Small intestine (tissue), 7 donors: Measurements from ENCODE around the gene ARIH1. TPM values are rescaled to one million over a fixed set of nuclear protein-coding genes. Genes with fewer than 3 reads are reported as not detected.
"Not testable (repeated sequence)": the region's sequence is repeated elsewhere in the genome, so short reads cannot be mapped to it uniquely, and the experiment has no call there.

ENCODE experiments used
- DNase-seq, 2 donors: peaks; one replicate each; pipeline versions ENCODE4 v3.0.0 to v3.0.0-alpha.2; 2013
- FAIRE-seq: peaks from 2 replicates; lab custom pipeline; 2012; peaks lifted over from hg19 to GRCh38; lab: Jason Lieb, UNC
- H3K27ac ChIP-seq, 3 donors: one replicate each; pipeline ENCODE4 v1.5.1; 2013; ENCODE audit warnings: low read length in 2 of 3, mild to moderate bottlenecking in 2 of 3, control low read depth in 1 of 3, inconsistent platforms in 1 of 3, low read depth in 1 of 3, moderate library complexity in 1 of 3
- H3K27me3 ChIP-seq, 3 donors: one replicate each; pipeline ENCODE4 v1.6.1; 2013; ENCODE audit warnings: low read length in 3 of 3, inconsistent platforms in 1 of 3; ENCODE audit not compliant: control insufficient read depth in 3 of 3, insufficient read depth in 3 of 3
- H3K36me3 ChIP-seq, 3 donors: one replicate each; pipeline ENCODE4 v1.6.1; 2013; ENCODE audit warnings: low read length in 3 of 3, inconsistent platforms in 1 of 3, low read depth in 1 of 3, mild to moderate bottlenecking in 1 of 3, moderate library complexity in 1 of 3; ENCODE audit not compliant: control insufficient read depth in 3 of 3, insufficient read depth in 2 of 3
- H3K4me1 ChIP-seq, 3 donors: one replicate each; pipeline ENCODE4 v1.6.1; 2013; ENCODE audit warnings: low read length in 2 of 3, inconsistent platforms in 1 of 3, low read depth in 1 of 3, mild to moderate bottlenecking in 1 of 3, moderate library complexity in 1 of 3; ENCODE audit not compliant: control insufficient read depth in 3 of 3, insufficient read depth in 2 of 3
- H3K4me3 ChIP-seq, 3 donors: one replicate each; pipeline ENCODE4 v1.5.1; 2013; ENCODE audit warnings: low read length in 3 of 3, control low read depth in 1 of 3, inconsistent platforms in 1 of 3, low read depth in 1 of 3, mild to moderate bottlenecking in 1 of 3, moderate library complexity in 1 of 3
- H3K9me3 ChIP-seq, 2 donors: one replicate each; pipeline ENCODE4 v1.6.1; 2013; ENCODE audit warnings: low read depth in 1 of 2, low read length in 1 of 2; ENCODE audit not compliant: control insufficient read depth in 2 of 2, insufficient read depth in 1 of 2
- WGBS, 3 donors: extraction: QIAGEN DNeasy Blood & Tissue Kit; methylation state at CpG; one replicate each; pipeline ENCODE4 v1.1.7; 2013; 5-methylcytosine and 5-hydroxymethylcytosine counted together
- polyA plus RNA-seq, 4 donors: library from polyadenylated mRNA; stranded (reverse) in 3 of 4; unstranded in 1 of 4; fragments of 200-250 nt in 3 of 4; fragments of 120-200 nt in 1 of 4; gene quantifications; one replicate each; pipeline versions ENCODE4 v1.2.1 to v1.2.3, GENCODE V29; 2013
- donor health status: healthy with polysubstance abuse.
- donor health status: control.
- donor health status: control.
- donor health status: Bipolar disorder and iron deficiency.
- donor health status: healthy.

Gene ARIH1
- polyA plus RNA-seq, 4 donors, result 19.4 to 70.9 (median 24.3) TPM

- DNase-seq (no peak), FAIRE-seq (no peak)
- peak overlapping the region; percentile 100 for H3K27ac ChIP-seq
- 1 to 4% (median 2%) methylated on average over 2 of the region's 2 CpGs for WGBS, 3 donors
- H3K9me3 ChIP-seq, result no peaks in the 10 kb centered on the region
- H3K36me3 ChIP-seq, result peaks cover 0 to 32% (median 2%) of the 10 kb centered on the region in 3 donors
- peak overlapping the region; percentile 85 to 96 (median 92) for H3K4me3 ChIP-seq
- peaks cover 4 to 20% (median 6%) of the 10 kb centered on the region in 3 donors for H3K4me1 ChIP-seq
- H3K27me3 ChIP-seq, result no peaks in the 10 kb centered on the region
These were observed 1.5 kb downstream of the ARIH1 start for GRCh38 chr15:72475674-72476073.

DNA sequence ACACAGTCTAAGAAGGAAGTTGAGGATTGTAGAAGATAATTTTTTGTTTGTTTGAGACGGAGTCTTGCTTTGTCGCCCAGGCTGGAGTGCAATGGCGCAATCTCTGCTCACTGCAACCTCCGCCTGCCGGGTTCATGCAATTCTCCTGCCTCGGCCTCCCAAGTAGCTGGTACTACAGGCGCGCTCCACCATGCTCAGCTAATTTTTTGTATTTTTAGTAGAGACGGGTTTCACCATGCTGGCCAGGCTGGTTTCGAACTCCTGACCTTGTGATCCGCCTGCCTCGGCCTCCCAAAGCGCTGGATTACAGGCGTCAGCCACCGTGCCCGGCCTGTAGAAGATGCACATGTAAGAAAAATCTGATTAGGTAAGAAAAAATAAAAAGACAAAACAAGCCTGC is 2.2 kb downstream of the ARIH1 start:
- not testable (repeated sequence) for H3K27me3 ChIP-seq, FAIRE-seq, DNase-seq, H3K9me3 ChIP-seq
- Histone ChIP-seq H3K27ac (peak overlapping the region in 1 of 3 donors; percentile 19), H3K36me3 (peaks cover 0 to 32% (median 2%) of the 10 kb centered on the region in 3 donors), H3K4me1 (peaks cover 6 to 14% (median 9%) of the 10 kb centered on the region in 3 donors), H3K4me3 (peak overlapping the region in 1 of 3 donors; percentile 20)
- 69 to 80% (median 79%) methylated on average over 16 of the region's 16 CpGs for WGBS, 3 donors

GRCh38 chr15:72481015-72481659 is 7.0 kb downstream of the ARIH1 start:
- no peak overlapping the region for H3K27ac ChIP-seq
- FAIRE-seq (no peak), DNase-seq (no peak)
- peaks cover 2 to 35% (median 4%) of the 10 kb centered on the region in 3 donors for H3K36me3 ChIP-seq
- H3K9me3 ChIP-seq, result no peaks in the 10 kb centered on the region
- whole genome bisulfite sequencing, 3 donors, result 57 to 81% (median 78%) methylated on average over 3 of the region's 3 CpGs
- peaks cover 0 to 12% (median 5%) of the 10 kb centered on the region in 3 donors for H3K4me1 ChIP-seq
- no peaks in the 10 kb centered on the region for H3K27me3 ChIP-seq
- H3K4me3 ChIP-seq, result no peak overlapping the region

GRCh38 chr15:72482275-72482674 is 8.1 kb downstream of the ARIH1 start:
- H3K4me1 ChIP-seq, result peaks cover 0 to 7% (median 0%) of the 10 kb centered on the region in 3 donors
- FAIRE-seq (no peak), DNase-seq (no peak)
- no peaks in the 10 kb centered on the region for H3K27me3 ChIP-seq
- no peak overlapping the region for H3K27ac ChIP-seq
- H3K36me3 ChIP-seq, result peaks cover 2 to 31% (median 4%) of the 10 kb centered on the region in 3 donors
- no peaks in the 10 kb centered on the region for H3K9me3 ChIP-seq
- no peak overlapping the region for H3K4me3 ChIP-seq

GRCh38 chr15:72483279-72483678 is 9.1 kb downstream of the ARIH1 start:
- Histone ChIP-seq H3K9me3 (no peaks in the 10 kb centered on the region), H3K36me3 (peaks cover 0 to 24% (median 4%) of the 10 kb centered on the region in 3 donors), H3K4me3 (no peak overlapping the region), H3K4me1 (peaks cover 0 to 13% (median 0%) of the 10 kb centered on the region in 3 donors), H3K27me3 (no peaks in the 10 kb centered on the region), H3K27ac (no peak overlapping the region)
- 72 to 89% (median 79%) methylated on average over 6 of the region's 6 CpGs for WGBS, 3 donors
- DNase-seq (no peak), FAIRE-seq (no peak)

DNA sequence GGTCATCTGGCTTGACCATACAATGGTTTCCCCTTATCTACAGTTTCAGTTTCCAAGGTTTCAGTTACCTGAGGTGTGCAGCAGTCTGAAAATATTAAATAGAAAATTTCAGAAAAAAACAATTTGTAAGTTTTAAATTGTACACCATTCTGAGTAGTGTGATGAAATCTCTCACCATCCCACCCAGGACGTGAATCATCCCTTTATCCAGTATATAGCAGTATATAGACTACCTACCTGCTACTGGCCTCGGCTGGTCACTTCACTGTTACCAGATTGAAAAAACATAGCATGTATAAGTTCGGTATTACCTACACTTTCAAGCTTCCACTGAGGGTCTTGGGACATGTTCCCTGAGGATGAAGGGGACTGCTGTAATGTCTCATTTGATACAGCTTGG is 12.0 kb downstream of the ARIH1 start:
- Histone ChIP-seq H3K9me3 (no peaks in the 10 kb centered on the region), H3K4me3 (no peak overlapping the region), H3K27ac (no peak overlapping the region), H3K27me3 (no peaks in the 10 kb centered on the region), H3K36me3 (peaks cover 0 to 7% (median 4%) of the 10 kb centered on the region in 3 donors), H3K4me1 (peaks cover 0 to 10% (median 0%) of the 10 kb centered on the region in 3 donors)
- FAIRE-seq, result no peak
- 88 to 92% (median 91%) methylated on average over 3 of the region's 3 CpGs for WGBS, 3 donors
- no peak for DNase-seq

DNA sequence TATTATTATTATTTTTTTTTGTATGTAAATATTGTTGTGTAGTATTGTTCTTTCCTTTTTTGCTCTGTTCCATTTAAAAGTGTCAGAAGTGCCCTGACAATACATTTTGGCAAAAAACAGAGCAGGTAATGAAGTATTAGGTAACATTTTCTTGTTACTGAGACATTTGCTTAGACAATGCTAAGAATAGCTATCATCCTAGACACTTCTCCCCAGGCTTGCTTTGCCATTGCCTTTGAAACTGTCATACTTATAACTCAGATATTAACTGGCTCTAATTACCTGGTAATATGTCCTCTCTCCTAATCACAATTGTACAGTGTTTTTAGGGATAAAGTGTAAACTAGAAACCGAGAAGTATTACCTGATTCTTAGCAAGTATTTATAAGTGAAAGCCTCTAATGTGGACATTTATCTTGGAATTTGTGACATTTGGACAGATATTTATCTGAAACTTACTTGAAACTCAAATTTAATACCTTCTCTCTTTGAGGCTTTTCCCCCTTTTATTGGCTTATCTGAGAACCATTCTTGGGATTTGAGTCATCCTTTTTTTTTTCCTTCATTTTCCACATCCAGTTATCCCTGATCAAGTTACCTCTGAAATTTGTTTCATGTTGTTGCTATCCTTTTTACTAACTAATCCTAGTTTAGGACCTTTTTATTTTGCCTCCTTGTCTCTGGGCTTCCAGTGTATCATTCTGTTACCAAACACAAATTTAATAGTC is 13.1 kb downstream of the ARIH1 start:
- Histone ChIP-seq H3K4me1 (peaks cover 0 to 8% (median 0%) of the 10 kb centered on the region in 3 donors), H3K27ac (no peak overlapping the region), H3K4me3 (no peak overlapping the region), H3K9me3 (no peaks in the 10 kb centered on the region), H3K36me3 (peaks cover 2 to 5% (median 4%) of the 10 kb centered on the region in 3 donors), H3K27me3 (no peaks in the 10 kb centered on the region)
- FAIRE-seq (no peak), DNase-seq (no peak)
- WGBS, 3 donors, result 73 to 86% (median 76%) methylated on average over 1 of the region's 1 CpG

- Histone ChIP-seq H3K27ac (no peak overlapping the region), H3K27me3 (no peaks in the 10 kb centered on the region), H3K36me3 (peaks cover 2 to 5% (median 2%) of the 10 kb centered on the region in 3 donors), H3K9me3 (no peaks in the 10 kb centered on the region), H3K4me1 (peaks cover 0 to 8% (median 0%) of the 10 kb centered on the region in 3 donors), H3K4me3 (no peak overlapping the region)
- DNase-seq, result no peak
- no peak for FAIRE-seq
- 94 to 97% (median 96%) methylated on average over 2 of the region's 2 CpGs for WGBS, 3 donors
These were observed 14.4 kb downstream of the ARIH1 start for GRCh38 chr15:72488558-72488957.
